H1 (cell line): ENCODE results near the gene MYL3.

Experiments used
- CTBP2 ChIP-seq: IDR thresholded peaks from 2 replicates; pipeline ENCODE4 v1.7.0; 2011; ENCODE audit warnings: borderline replicate concordance, mild to moderate bottlenecking, moderate library complexity, mixed read lengths, low read length; ENCODE audit not compliant: insufficient read depth, insufficient read length
- EP300 ChIP-seq, 2 experiments: IDR thresholded peaks; 1 replicate in 1 of 2; 2 replicates in 1 of 2; pipeline ENCODE4 v1.6.1; 2011 to 2012; ENCODE audit warnings: low read depth in 2 of 2, low read length in 2 of 2, mild to moderate bottlenecking in 2 of 2, borderline replicate concordance in 1 of 2, inconsistent platforms in 1 of 2, moderate library complexity in 1 of 2
- JUND ChIP-seq: IDR thresholded peaks from 2 replicates; pipeline ENCODE4 v1.6.1; 2011; ENCODE audit warnings: mild to moderate bottlenecking, improper control_type of control experiment, low read length
- KDM1A ChIP-seq: fragments of 200-600, 300-600 bp; sonication (generic); IDR thresholded peaks from 2 replicates; pipeline ENCODE4 v1.7.1; 2016; ENCODE audit warnings: mild to moderate bottlenecking, low read length, borderline replicate concordance
- NRF1 ChIP-seq: IDR thresholded peaks from 2 replicates; pipeline ENCODE4 v1.6.1; 2011; ENCODE audit warnings: mild to moderate bottlenecking, low read depth, low read length, improper control_type of control experiment
- PHF8 ChIP-seq: fragments of 200-600 bp; sonication (generic); conservative IDR thresholded peaks from 2 replicates; pipeline ENCODE4 v1.7.1; 2012; ENCODE audit warnings: low read depth, mild to moderate bottlenecking, inconsistent platforms, low read length, moderate library complexity
- SIN3A ChIP-seq, 2 experiments: IDR thresholded peaks in 1 of 2; conservative IDR thresholded peaks in 1 of 2; 2 replicates each; pipeline ENCODE4 v1.6.1; 2011 to 2012; ENCODE audit warnings: low read length in 2 of 2, improper control_type of control experiment in 1 of 2, low read depth in 1 of 2, mild to moderate bottlenecking in 1 of 2
- ZNF274 ChIP-seq: IDR thresholded peaks from 2 replicates; pipeline ENCODE4 v1.7.0; 2012; ENCODE audit warnings: low read length, borderline replicate concordance; ENCODE audit errors: extremely low read depth
- TF ChIP-seq, protein P1 (sequence below): IDR thresholded peaks from 2 replicates; pipeline ENCODE4 v1.6.1; 2012; ENCODE audit warnings: inconsistent platforms
- TF ChIP-seq, protein P2 (sequence below), 3 experiments: IDR thresholded peaks; 1 replicate in 2 of 3; 2 replicates in 1 of 3; pipeline versions ENCODE4 v1.5.1 to v1.6.1; 2011; ENCODE audit warnings: low read length in 3 of 3, mild to moderate bottlenecking in 3 of 3, inconsistent platforms in 2 of 3, low read depth in 1 of 3, moderate library complexity in 1 of 3; ENCODE audit not compliant: insufficient read depth in 1 of 3; ENCODE audit errors: control extremely low read depth in 1 of 3
- TF ChIP-seq, protein P3 (sequence below): IDR thresholded peaks from 2 replicates; pipeline ENCODE4 v1.6.1; 2011; ENCODE audit warnings: low read length, improper control_type of control experiment

DNA sequence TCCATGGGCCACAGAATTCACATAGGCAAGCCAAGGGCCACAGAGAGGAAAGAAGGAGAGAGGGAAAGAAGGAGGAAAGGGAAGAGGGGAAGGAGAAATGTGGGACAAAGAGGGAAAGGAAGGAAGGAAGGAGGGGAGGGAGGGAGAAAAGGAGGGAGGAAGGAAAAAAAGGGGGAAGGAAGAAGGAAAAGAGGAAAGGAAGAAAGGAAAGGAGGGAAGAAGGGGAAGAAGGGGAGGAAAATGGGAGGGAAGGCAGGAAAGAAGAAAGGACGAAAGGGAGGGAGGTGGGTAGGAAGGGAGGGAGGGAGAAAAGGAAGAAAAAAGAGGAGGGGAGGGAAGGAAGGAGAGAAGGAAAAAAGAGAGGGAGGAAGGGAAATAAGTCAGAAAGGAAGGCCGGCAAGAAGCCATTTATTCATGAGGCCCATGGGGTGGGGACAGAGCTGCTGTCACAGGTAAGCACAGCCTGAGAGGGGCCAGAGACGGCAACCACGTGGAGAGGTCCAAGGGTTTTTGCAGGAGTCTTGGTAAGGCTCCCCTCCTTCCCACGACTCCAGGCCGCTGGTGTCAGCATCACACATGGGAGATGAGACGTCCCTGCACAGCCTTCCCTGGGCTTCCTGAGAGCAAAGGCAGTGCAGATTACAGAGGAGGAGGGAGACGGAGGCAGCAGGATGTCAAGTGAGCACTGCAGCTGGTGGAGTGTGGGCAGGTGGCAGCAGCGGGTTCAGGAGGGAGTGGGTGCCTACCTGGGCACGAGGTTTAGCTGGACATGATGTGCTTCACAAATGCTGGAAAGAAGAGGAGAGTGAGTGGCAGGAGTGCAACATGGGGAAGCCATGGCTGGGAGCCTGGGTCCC is 5.5 kb downstream of the MYL3 start:
- TF ChIP-seq, protein P1, sequence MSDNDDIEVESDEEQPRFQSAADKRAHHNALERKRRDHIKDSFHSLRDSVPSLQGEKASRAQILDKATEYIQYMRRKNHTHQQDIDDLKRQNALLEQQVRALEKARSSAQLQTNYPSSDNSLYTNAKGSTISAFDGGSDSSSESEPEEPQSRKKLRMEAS = no peak
- no peak for TF ChIP-seq EP300 (IDR thresholded peaks at IDR 0.05; ENCODE audit: borderline replicate concordance in 1 of 2, low read depth in 2 of 2, low read length in 2 of 2)
- TF ChIP-seq, protein P2, sequence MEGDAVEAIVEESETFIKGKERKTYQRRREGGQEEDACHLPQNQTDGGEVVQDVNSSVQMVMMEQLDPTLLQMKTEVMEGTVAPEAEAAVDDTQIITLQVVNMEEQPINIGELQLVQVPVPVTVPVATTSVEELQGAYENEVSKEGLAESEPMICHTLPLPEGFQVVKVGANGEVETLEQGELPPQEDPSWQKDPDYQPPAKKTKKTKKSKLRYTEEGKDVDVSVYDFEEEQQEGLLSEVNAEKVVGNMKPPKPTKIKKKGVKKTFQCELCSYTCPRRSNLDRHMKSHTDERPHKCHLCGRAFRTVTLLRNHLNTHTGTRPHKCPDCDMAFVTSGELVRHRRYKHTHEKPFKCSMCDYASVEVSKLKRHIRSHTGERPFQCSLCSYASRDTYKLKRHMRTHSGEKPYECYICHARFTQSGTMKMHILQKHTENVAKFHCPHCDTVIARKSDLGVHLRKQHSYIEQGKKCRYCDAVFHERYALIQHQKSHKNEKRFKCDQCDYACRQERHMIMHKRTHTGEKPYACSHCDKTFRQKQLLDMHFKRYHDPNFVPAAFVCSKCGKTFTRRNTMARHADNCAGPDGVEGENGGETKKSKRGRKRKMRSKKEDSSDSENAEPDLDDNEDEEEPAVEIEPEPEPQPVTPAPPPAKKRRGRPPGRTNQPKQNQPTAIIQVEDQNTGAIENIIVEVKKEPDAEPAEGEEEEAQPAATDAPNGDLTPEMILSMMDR (IDR thresholded peaks at IDR 0.05; ENCODE audit: control extremely low read depth in 1 of 3, insufficient read depth in 1 of 3, low read depth in 1 of 3, low read length in 3 of 3) = no peak
- TF ChIP-seq KDM1A = no peak
- TF ChIP-seq ZNF274 = no peak
- TF ChIP-seq CTBP2 = no peak
- TF ChIP-seq, protein P3, sequence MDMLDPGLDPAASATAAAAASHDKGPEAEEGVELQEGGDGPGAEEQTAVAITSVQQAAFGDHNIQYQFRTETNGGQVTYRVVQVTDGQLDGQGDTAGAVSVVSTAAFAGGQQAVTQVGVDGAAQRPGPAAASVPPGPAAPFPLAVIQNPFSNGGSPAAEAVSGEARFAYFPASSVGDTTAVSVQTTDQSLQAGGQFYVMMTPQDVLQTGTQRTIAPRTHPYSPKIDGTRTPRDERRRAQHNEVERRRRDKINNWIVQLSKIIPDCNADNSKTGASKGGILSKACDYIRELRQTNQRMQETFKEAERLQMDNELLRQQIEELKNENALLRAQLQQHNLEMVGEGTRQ = no peak
- TF ChIP-seq PHF8 = no peak
- no peak for TF ChIP-seq SIN3A (conservative IDR thresholded peaks at IDR 0.05 in 1 of 2, IDR thresholded peaks at IDR 0.05 in 1 of 2; ENCODE audit: low read depth in 1 of 2, low read length in 2 of 2)
- TF ChIP-seq NRF1 = no peak
- no peak for TF ChIP-seq JUND
